Activated T-helper 1 cell treated with Interleukin-2 at 50 U/mL for 16 hours (primary cell): ENCODE measurements around the gene RNF126.
"Not testable (repeated sequence)": the region's sequence is repeated elsewhere in the genome, so short reads cannot be mapped to it uniquely, and the experiment has no call there.

Experiments
- DNase-seq: peaks from one replicate; pipeline ENCODE4 v3.0.0-alpha.2; 2020; ENCODE audit warnings: low read depth

RNF126 gene

GRCh38 chr19:685454-685931, 22.5 kb upstream of the RNF126 start:
- DNase-seq, result no peak

GRCh38 chr19:682678-683320, 19.8 kb upstream of the RNF126 start:
- no peak for DNase-seq

DNA sequence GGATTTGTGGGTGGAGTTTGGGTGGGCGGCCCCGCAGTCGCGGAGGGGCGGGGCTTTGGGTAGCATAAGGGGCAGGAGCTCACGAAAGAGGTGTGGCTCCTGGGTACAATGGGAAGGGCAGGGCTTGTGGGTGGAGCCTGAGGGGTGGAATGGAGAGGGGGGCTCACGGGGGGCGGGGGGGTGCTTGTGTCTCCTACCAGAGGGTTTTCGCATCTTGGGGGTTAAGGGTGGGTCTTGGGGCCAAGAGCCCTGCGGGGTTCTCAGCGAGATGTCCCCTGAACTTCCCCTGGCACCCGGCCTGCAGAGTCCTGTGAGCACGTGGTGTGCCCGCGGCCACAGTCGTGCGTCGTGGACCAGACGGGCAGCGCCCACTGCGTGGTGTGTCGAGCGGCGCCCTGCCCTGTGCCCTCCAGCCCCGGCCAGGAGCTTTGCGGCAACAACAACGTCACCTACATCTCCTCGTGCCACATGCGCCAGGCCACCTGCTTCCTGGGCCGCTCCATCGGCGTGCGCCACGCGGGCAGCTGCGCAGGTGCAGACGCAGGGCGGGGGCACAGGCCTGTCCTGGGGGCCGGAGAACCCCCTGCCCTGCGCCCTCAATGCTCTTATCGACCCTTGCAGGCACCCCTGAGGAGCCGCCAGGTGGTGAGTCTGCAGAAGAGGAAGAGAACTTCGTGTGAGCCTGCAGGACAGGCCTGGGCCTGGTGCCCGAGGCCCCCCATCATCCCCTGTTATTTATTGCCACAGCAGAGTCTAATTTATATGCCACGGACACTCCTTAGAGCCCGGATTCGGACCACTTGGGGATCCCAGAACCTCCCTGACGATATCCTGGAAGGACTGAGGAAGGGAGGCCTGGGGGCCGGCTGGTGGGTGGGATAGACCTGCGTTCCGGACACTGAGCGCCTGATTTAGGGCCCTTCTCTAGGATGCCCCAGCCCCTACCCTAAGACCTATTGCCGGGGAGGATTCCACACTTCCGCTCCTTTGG, 18.3 kb upstream of the RNF126 start:
- peak; percentile 77 for DNase-seq

DNA sequence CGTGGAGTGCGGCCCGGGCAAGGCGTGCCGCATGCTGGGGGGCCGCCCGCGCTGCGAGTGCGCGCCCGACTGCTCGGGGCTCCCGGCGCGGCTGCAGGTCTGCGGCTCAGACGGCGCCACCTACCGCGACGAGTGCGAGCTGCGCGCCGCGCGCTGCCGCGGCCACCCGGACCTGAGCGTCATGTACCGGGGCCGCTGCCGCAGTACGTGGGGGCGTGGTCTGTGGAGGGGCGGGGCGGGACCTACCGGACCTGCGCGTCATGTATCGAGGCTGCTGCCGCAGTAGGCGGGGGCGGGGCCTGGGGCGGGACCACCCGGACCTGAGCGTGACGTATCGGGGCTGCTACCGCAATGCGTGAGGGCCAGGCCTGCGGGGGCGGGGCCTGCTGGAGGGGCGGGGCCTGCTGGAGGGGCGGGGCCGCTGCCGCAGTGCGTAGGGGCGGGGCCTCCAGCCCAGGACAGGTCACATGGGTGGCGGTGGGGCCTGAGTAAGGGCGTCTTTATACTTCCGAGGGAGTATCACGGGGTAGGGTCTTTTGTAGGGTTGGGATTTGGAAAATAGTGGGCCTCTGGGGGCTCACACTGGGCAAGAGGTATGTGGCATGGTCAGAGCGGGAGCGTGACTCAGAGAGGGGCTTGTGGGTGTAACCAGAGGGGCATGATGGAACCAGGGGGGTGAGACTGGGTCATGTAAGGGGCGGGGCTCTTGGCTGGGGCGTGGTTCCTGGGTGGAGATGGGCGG, 17.4 kb upstream of the RNF126 start:
- DNase-seq, result peak; percentile 99

DNA sequence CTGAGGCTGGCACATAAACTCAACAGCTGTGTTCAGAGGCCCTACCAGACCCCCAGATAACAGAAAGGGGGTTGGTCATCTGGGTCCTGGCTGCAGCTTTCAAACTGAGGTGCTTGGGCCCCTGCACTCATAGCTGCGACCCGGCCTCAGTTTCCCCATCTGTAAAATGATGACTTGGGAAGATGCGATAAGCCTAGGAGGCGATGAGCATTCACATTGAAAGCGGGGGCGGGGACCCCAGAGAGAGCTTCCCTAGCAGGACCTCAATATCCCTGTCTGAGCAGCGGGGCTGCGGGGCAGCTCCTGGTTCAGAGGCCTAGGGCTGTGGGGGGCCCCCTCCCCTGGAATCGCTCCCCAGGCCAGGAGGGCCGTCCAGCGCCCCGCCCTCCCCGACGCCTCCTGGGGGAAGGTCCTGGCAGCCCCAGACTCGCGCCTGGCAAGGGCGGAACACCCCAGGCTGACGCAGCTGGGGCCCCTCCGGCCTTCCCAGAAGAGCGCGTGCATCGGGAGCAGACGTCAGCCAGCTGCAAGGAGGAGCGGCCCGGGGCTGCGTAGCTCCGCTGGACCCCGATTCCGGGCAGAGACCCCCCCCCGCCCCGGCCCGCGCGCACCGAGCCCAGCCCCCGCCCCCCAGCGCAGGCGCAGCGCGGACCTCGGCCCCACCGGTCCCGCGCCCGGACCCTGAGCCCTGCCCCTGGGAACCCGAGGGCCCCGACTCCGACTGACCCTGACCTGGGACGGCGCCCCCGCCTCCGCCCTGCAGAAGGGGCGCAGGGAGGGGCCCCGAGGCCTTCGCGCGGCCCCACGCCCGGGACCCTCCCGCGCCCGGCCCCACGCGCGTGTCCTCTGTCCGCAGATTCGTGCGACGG, 16.6 kb upstream of the RNF126 start:
- no peak for DNase-seq

- DNase-seq, result no peak
Measured at GRCh38 chr19:678791-679388, 15.9 kb upstream of the RNF126 start.

- no peak for DNase-seq
Measured at GRCh38 chr19:677601-678436, 14.8 kb upstream of the RNF126 start.

DNA sequence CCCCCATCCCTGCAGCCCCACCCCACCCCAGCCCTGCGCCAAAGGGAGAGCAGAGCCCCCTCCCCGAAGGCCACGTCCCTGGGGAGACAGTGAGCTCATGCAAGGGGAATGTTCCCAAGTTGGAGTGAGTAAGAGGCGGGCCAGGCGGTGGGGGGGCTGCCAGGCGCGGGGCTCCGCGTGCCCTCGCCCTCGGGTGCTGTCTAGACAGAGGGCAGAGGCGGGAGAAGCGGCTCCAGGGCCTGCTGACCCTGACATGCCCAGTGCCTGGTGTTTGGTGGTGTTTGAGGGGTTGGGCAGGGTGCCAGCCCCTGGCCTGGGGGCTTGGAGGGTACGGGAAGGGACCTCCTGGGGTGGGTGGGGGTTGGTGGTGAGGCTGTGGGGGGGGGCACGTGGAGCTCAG, 14.2 kb upstream of the RNF126 start:
- DNase-seq, result no peak

DNA sequence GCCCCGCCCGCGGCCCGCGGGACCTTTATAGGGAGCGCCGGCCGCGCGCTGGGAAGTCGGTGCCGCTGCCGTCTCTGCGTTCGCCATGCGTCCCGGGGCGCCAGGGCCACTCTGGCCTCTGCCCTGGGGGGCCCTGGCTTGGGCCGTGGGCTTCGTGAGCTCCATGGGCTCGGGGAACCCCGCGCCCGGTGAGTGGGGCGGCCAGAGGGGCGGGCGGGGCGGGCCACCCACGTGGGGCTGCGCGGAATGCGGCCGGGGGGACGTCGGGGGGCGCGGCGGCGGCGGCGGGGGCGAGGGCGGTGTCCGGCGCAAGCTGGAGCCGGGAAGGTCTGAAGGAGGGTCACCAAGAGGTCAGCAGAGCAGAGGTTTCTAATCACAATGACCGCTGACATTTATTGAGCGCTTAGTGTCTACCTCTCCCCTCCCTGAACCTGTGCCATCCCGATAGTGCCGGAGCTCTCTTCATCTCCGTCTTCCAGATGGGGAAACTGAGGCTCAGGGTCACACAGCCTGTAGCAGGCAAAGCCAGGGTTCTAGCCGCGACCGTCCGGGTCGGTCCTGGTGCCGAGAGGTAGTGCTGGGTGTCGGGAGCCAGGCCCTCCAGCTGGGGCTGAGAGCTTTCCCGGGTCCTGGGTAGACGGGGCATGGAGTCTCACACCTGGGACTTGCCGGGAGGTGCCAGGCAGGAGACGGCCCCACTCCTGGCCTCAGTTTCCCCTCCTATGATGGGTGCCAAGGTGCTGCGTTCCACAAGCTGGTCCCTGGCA, 13.5 kb upstream of the RNF126 start, which contains the start of gene FSTL3:
TSS of gene FSTL3 (plus strand) at position 54 of the 767 bp plus-strand sequence. CDS start at position 86, 32 bp downstream.
- no peak for DNase-seq

- no peak for DNase-seq
Measured at GRCh38 chr19:676007-676338, 13.0 kb upstream of the RNF126 start.

GRCh38 chr19:674282-675151, 11.5 kb upstream of the RNF126 start:
- no peak for DNase-seq

DNA sequence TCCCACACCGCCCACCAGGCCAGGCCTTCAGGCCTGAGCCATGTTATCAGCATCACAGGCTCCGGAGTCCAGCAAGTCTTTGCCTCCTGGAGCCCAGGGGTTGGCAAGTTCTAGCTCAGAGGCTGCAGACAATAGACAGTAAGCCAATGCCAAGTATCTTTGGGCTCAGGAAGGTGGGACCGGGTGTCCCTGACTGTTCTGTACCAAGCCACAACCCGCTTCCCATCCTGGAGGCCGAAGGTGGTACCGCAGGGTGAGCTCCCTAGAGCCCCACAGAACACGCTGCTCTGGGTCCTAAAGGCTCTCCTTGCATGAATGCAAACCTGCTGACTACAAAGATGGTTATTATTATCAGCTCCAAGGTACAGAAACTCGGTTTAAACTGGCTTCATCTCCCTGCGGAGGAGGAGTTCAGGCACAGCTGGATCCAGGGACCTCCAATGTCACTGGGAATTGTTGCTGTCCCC, 7.6 kb upstream of the RNF126 start:
- no peak for DNase-seq

DNA sequence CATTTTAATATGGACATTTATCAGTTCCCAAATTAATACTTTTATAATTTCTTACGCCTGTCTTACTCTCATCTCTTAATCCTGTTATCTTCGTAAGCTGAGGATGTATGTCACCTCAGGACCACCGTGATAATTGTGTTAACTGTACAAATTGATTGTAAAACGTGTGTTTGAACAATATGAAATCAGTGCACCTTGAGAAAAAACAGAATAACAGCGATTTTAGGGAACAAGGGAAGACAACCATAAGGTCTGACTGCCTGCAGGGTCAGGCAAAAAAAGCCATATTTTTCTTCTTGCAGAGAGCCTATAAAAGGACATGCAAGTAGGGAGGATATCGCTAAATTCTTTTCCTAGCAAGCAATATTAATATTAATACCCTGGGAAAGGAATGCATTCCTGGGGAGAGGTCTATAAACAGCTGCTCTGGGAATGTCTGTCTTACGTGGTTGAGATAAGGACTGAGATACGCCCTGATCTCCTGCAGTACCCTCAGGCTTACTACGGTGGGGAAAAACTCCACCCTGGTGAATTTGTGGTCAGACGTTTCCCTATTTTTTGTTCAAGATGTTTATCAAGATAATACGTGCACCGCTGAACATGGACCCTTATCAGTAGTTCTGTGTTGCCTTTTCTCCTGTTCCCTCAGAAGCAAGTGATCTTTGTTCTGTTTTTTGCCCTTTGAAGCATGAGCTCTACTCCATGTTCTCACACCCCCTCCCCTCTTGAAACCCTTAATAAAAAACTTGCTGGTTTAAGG, 5.8 kb upstream of the RNF126 start:
- DNase-seq, result not testable (repeated sequence)

DNA sequence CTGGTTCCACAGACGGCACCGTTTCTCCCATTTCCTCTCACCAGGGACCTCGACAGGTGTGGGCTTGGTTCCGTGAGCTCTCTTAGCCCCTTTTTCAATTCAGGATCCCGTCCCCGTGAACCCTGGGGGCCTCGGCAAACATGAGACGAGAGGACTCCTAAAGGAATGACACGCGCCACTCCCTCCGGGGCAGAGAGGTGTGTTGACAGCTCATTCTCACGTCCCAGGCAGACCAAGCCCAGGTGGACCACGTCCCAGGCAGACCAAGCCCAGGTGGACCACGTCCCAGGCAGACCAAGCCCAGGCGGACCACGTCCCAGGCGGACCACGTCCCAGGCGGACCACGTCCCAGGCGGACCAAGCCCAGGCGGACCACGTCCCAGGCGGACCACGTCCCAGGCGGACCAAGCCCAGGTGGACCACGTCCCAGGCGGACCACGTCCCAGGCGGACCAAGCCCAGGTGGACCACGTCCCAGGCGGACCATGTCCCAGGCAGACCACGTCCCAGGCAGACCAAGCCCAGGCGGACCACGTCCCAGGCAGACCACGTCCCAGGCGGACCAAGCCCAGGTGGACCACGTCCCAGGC, 4.1 kb upstream of the RNF126 start:
- not testable (repeated sequence) for DNase-seq

DNA sequence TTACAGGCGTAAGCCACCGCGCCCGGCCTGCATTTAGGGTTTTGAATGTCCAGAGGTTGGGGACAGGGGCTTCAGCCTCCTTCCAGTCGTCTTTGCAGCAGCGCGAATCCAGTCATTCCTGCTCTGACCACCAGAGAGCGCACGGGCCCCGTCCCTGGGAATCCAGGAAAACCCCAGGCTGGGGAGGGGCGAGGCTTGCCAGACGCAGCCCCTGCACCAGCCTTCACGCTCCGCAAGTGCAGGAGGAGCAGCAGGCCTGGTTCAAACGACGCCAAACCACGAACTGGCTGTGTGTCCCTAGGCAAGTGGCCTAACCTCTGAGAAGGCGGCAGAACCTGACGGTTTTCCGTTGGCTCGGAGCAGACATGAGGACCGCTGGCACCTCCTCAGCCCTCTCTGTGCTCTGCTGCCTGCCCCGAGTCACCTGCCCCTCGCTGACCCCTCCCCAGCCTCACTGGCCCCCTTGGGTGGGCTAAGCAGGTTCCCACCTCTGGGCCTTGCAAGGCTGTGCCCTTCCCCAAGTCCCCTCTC, 2.0 kb upstream of the RNF126 start:
- peak; percentile 59 for DNase-seq

DNA sequence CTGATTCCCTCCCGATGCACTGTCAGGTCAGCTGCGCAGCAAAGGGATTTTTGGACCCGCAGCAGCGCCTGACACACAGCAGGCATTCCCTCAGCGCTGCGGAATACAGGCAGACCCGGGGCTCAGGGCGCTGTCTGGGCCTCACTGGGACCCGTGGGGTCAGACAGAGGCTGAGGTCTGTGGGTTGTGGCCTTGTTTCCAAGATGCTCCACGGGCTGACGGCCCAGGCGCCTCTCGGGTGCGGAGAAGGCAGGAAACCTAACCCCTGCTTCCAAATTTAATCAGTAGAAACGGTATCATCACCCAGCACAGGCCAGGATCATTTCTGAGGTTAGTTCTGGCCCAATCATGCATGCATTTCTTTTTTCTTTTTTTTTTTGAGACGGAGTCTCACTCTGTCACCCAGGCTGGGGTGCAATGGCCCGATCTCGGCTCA, 686 bp upstream of the RNF126 start:
- no peak for DNase-seq
